Thyroid gland (tissue), 4 donors: ENCODE data around the gene PTPN4.

Source experiments
- POLR2A ChIP-seq, 2 donors: fragments of 450-650 bp; IDR thresholded peaks; one replicate each; pipeline ENCODE4 v1.6.1; 2017; ENCODE audit warnings: antibody characterized with exemption in 2 of 2, mild to moderate bottlenecking in 2 of 2, moderate library complexity in 1 of 2
- TF ChIP-seq, protein P1 (sequence below), 6 experiments: fragments of 200-600 bp in 3 of 6; fragments of 450-650 bp in 3 of 6; sonication (generic) in 3 of 6; IDR thresholded peaks; one replicate each; pipeline ENCODE4 v1.5.1; 2016 to 2019; ENCODE audit warnings: antibody characterized with exemption in 6 of 6, mild to moderate bottlenecking in 2 of 6, inconsistent platforms in 1 of 6, moderate library complexity in 1 of 6

DNA sequence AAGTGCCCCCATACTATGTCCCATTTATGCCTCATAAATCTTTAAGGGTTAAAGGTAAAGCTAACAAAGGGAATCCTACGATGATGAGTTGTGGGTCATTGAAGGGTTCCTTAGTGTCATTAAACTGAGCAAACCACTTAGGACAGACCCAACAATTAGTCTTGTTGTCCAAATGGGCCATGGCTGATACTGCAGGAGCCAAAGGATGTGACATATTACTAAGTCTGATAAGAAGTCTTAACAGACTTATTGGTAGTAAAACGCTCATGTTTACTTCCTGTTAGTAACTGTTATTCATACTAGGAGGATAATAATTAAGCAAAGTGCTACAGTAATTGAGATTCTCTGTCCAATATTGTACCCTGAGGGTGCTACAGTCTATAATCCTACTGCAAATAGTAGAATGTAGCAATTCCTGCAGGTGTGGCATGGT lies 96.8 kb downstream of the PTPN4 start:
- TF ChIP-seq, protein P1, sequence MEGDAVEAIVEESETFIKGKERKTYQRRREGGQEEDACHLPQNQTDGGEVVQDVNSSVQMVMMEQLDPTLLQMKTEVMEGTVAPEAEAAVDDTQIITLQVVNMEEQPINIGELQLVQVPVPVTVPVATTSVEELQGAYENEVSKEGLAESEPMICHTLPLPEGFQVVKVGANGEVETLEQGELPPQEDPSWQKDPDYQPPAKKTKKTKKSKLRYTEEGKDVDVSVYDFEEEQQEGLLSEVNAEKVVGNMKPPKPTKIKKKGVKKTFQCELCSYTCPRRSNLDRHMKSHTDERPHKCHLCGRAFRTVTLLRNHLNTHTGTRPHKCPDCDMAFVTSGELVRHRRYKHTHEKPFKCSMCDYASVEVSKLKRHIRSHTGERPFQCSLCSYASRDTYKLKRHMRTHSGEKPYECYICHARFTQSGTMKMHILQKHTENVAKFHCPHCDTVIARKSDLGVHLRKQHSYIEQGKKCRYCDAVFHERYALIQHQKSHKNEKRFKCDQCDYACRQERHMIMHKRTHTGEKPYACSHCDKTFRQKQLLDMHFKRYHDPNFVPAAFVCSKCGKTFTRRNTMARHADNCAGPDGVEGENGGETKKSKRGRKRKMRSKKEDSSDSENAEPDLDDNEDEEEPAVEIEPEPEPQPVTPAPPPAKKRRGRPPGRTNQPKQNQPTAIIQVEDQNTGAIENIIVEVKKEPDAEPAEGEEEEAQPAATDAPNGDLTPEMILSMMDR (IDR thresholded peaks at IDR 0.05) = no peak
- no peak for TF ChIP-seq POLR2A (IDR thresholded peaks at IDR 0.05)
